H1 (cell line): ENCODE results near the gene FBXO8. TPM values are rescaled to one million over a fixed set of nuclear protein-coding genes. Genes with fewer than 3 reads are reported as not detected.

Experiments used
- CTCF ChIA-PET: fragments of 300-600 bp; sonication (Branson Sonifier 250); formaldehyde crosslinking; loops from one replicate; lab custom pipeline; 2021; ENCODE audit not compliant: partially characterized antibody; lab: Charles Lee
- POLR2A ChIA-PET: fragments of 300-600 bp; sonication (Branson Sonifier 250); formaldehyde crosslinking; loops from one replicate; lab custom pipeline; 2021; ENCODE audit warnings: inconsistent platforms; ENCODE audit not compliant: partially characterized antibody; lab: Charles Lee
- DNase-seq, 2 experiments: peaks; one replicate each; pipeline versions ENCODE4 v3.0.0 to v3.0.0-alpha.2; 2010 to 2022; ENCODE audit warnings: low spot score in 2 of 2, low read depth in 1 of 2, mixed read lengths in 1 of 2
- FAIRE-seq: peaks from 2 replicates; lab custom pipeline; 2011; peaks lifted over from hg19 to GRCh38; lab: Jason Lieb, UNC
- H2AFZ ChIP-seq: 2 replicates; pipeline ENCODE4 v1.8.1; 2012; ENCODE audit warnings: low read length, inconsistent platforms
- H2AK5ac ChIP-seq: 2 replicates; pipeline ENCODE4 v1.6.1; 2013; ENCODE audit warnings: low read depth, low read length
- H2BK120ac ChIP-seq: replicated peaks from 2 replicates; pipeline ENCODE3; 2013; ENCODE audit warnings: low read depth, low read length, inconsistent platforms
- H2BK12ac ChIP-seq: 2 replicates; pipeline ENCODE4 v1.6.1; 2013; ENCODE audit warnings: low read depth, low read length
- H2BK15ac ChIP-seq: 2 replicates; pipeline ENCODE4 v1.6.1; 2013; ENCODE audit warnings: low read length
- H2BK20ac ChIP-seq: 2 replicates; pipeline ENCODE4 v1.6.1; 2013; ENCODE audit warnings: low read length
- H2BK5ac ChIP-seq: 2 replicates; pipeline ENCODE4 v1.6.1; 2013; ENCODE audit warnings: low read depth, low read length
- H3K14ac ChIP-seq: 2 replicates; pipeline ENCODE4 v1.6.1; 2013; ENCODE audit warnings: inconsistent platforms; ENCODE audit not compliant: insufficient read length
- H3K18ac ChIP-seq: 2 replicates; pipeline ENCODE4 v1.6.1; 2013; ENCODE audit warnings: low read length; ENCODE audit errors: extremely low read depth
- H3K23ac ChIP-seq: 2 replicates; pipeline ENCODE4 v1.6.1; 2013; ENCODE audit warnings: inconsistent platforms; ENCODE audit not compliant: insufficient read length
- H3K23me2 ChIP-seq: 2 replicates; pipeline ENCODE4 v1.6.1; 2013; ENCODE audit warnings: low read depth, low read length
- H3K27ac ChIP-seq: 2 replicates; pipeline ENCODE4 v1.6.1; 2011; ENCODE audit warnings: low read depth, low read length, inconsistent platforms
- H3K27me3 ChIP-seq, 4 experiments: replicated peaks in 1 of 4; 1 replicate in 1 of 4; 2 replicates in 3 of 4; pipeline versions ENCODE4 v1.6.1 to v1.8.1; 2011 to 2013; ENCODE audit warnings: low read length in 3 of 4, mild to moderate bottlenecking in 3 of 4, inconsistent platforms in 2 of 4, mixed read lengths in 2 of 4, moderate library complexity in 1 of 4; ENCODE audit not compliant: control insufficient read depth in 3 of 4, insufficient read depth in 3 of 4; ENCODE audit errors: extremely low read depth in 1 of 4
- H3K36me3 ChIP-seq, 4 experiments: 2 replicates each; pipeline versions ENCODE4 v1.6.1 to v1.8.1; 2011 to 2013; ENCODE audit warnings: mild to moderate bottlenecking in 4 of 4, low read length in 3 of 4, moderate library complexity in 2 of 4, control low read depth in 1 of 4, inconsistent platforms in 1 of 4; ENCODE audit not compliant: insufficient read depth in 4 of 4, control insufficient read depth in 2 of 4
- H3K4ac ChIP-seq: replicated peaks from 2 replicates; pipeline ENCODE3; 2013; ENCODE audit warnings: low read length, low read depth, mixed read lengths, inconsistent platforms; ENCODE audit not compliant: insufficient read length
- H3K4me1 ChIP-seq, 4 experiments: replicated peaks in 1 of 4; 1 replicate in 1 of 4; 2 replicates in 3 of 4; pipeline versions ENCODE4 v1.6.1 to v1.8.1; 2011 to 2013; ENCODE audit warnings: low read length in 3 of 4, inconsistent platforms in 2 of 4, mixed read lengths in 1 of 4; ENCODE audit not compliant: insufficient read depth in 4 of 4, control insufficient read depth in 3 of 4
- H3K4me2 ChIP-seq, 2 experiments: 2 replicates each; pipeline versions ENCODE4 v1.6.1 to v1.8.1; 2011 to 2013; ENCODE audit warnings: low read depth in 2 of 2, low read length in 2 of 2, control low read depth in 1 of 2, inconsistent platforms in 1 of 2, mild to moderate bottlenecking in 1 of 2; ENCODE audit not compliant: insufficient read depth in 1 of 2
- H3K4me3 ChIP-seq, 4 experiments: fragments of 200-600, 300-600 bp in 1 of 4; sonication (generic), shearing (Covaris generic), sonication (Bioruptor Twin) in 1 of 4; 2 replicates each; pipeline versions ENCODE4 v1.5.1 to v1.8.1; 2011 to 2016; ENCODE audit warnings: low read length in 4 of 4, low read depth in 3 of 4, control low read depth in 2 of 4, inconsistent platforms in 2 of 4, mild to moderate bottlenecking in 2 of 4, mixed read lengths in 1 of 4, moderate library complexity in 1 of 4; ENCODE audit not compliant: insufficient read depth in 2 of 4; ENCODE audit errors: extremely low read depth in 1 of 4
- H3K56ac ChIP-seq: replicated peaks from 2 replicates; pipeline ENCODE3; 2013; ENCODE audit warnings: low read depth, mild to moderate bottlenecking, mixed read lengths, low read length, inconsistent platforms; ENCODE audit not compliant: insufficient read length
- H3K79me1 ChIP-seq: 2 replicates; pipeline ENCODE4 v1.6.1; 2013; ENCODE audit warnings: low read depth, low read length, control low read depth
- H3K79me2 ChIP-seq, 2 experiments: 2 replicates each; pipeline versions ENCODE4 v1.6.1 to v1.8.1; 2012 to 2013; ENCODE audit warnings: low read length in 2 of 2, mild to moderate bottlenecking in 2 of 2, inconsistent platforms in 1 of 2; ENCODE audit not compliant: insufficient read depth in 2 of 2, control insufficient read depth in 1 of 2
- H3K9ac ChIP-seq, 4 experiments: replicated peaks in 1 of 4; 1 replicate in 1 of 4; 2 replicates in 3 of 4; pipeline versions ENCODE4 v1.6.1 to v1.8.1; 2011 to 2013; ENCODE audit warnings: low read depth in 3 of 4, low read length in 3 of 4, control low read depth in 2 of 4, mild to moderate bottlenecking in 2 of 4, moderate library complexity in 2 of 4, inconsistent platforms in 1 of 4; ENCODE audit errors: extremely low read depth in 1 of 4
- H3K9me3 ChIP-seq, 2 experiments: 2 replicates each; pipeline versions ENCODE4 v1.6.1 to v1.8.1; 2012 to 2013; ENCODE audit warnings: mild to moderate bottlenecking in 2 of 2, moderate library complexity in 2 of 2, control low read depth in 1 of 2, inconsistent platforms in 1 of 2, low read depth in 1 of 2, low read length in 1 of 2, mixed read lengths in 1 of 2; ENCODE audit not compliant: insufficient read depth in 2 of 2
- H4K20me1 ChIP-seq, 2 experiments: replicated peaks in 1 of 2; 2 replicates each; pipeline versions ENCODE3 to v1.8.1; 2011 to 2013; ENCODE audit warnings: inconsistent platforms in 2 of 2, low read length in 2 of 2, mild to moderate bottlenecking in 1 of 2; ENCODE audit not compliant: insufficient read depth in 2 of 2, control insufficient read depth in 1 of 2
- H4K5ac ChIP-seq: 2 replicates; pipeline ENCODE4 v1.6.1; 2013; ENCODE audit warnings: low read length, low read depth, mixed read lengths, inconsistent platforms; ENCODE audit not compliant: insufficient read length
- H4K8ac ChIP-seq: 2 replicates; pipeline ENCODE4 v1.8.0; 2013; ENCODE audit warnings: mild to moderate bottlenecking, moderate library complexity, low read length, inconsistent platforms; ENCODE audit not compliant: insufficient read depth; ENCODE audit errors: extremely low read depth
- H4K91ac ChIP-seq: replicated peaks from 2 replicates; pipeline ENCODE3; 2013; ENCODE audit warnings: low read length, mixed read lengths, inconsistent platforms; ENCODE audit not compliant: insufficient read length
- KDM5A ChIP-seq: fragments of 200-600 bp; IDR thresholded peaks from 2 replicates; pipeline ENCODE4 v1.7.1; 2012; ENCODE audit warnings: mild to moderate bottlenecking, low read length, inconsistent platforms, mixed read lengths
- YY1 ChIP-seq: IDR thresholded peaks from 2 replicates; pipeline ENCODE4 v1.6.1; 2011; ENCODE audit warnings: low read depth, mild to moderate bottlenecking, low read length
- WGBS, 2 experiments: shearing (Covaris generic) in 1 of 2; methylation state at CpG; one replicate each; pipeline versions ENCODE4 v1.1.6 to v1.1.7; 2013 to 2015; ENCODE audit warnings: low lambda C conversion rate in 2 of 2, mixed read lengths in 2 of 2, inconsistent platforms in 1 of 2, low coverage in 1 of 2, missing lambda C conversion rate in 1 of 2; ENCODE audit not compliant: insufficient replicate concordance in 2 of 2, insufficient coverage in 1 of 2, insufficient read length in 1 of 2; ENCODE audit errors: extremely low coverage in 1 of 2, missing lambda C conversion rate in 1 of 2; 5-methylcytosine and 5-hydroxymethylcytosine counted together
- polyA plus RNA-seq, 7 experiments: library from polyadenylated mRNA; depleted of rRNA in 3 of 7; stranded (reverse) in 5 of 7; unstranded in 2 of 7; fragments of >200 nt in 5 of 7; fragments of 200-250 nt in 2 of 7; gene quantifications; 1 replicate in 5 of 7; 2 replicates in 1 of 7; 4 replicates in 1 of 7; pipeline versions ENCODE4 v1.2.1 to v1.2.3, GENCODE V29; 2011 to 2013; ENCODE audit warnings: missing spikeins in 2 of 7, mixed read lengths in 2 of 7
- total RNA-seq: library from RNA; stranded (reverse); fragmentation: NEBNext Ultra II Directional; extraction: Animal tissue kit (Norgen Biotek cat#: 25700); gene quantifications from 2 replicates; pipeline ENCODE4 v1.2.1, GENCODE V29; 2021

The FBXO8 gene
- total and polyA plus RNA-seq, 2 of the 8 experiments (the other 6 are each of a cell fraction or from before 2014, with no cell fraction given) = 5.1 to 7.5 TPM

GRCh38 chr4:174282836-174283506, 496 bp downstream of the FBXO8 start:
- Histone ChIP-seq H3K23me2 (peaks cover 2% of the 10 kb centered on the region), H3K27me3 (no peaks in the 10 kb centered on the region), H3K79me2 (peaks cover 0 to 39% of the 10 kb centered on the region in 2 experiments; a peak in 2 of 4 replicates), H3K14ac (no peak overlapping the region), H4K20me1 (no peaks in the 10 kb centered on the region), H2BK12ac (peak overlapping the region; percentile 99; the same call in 1 of the 2 replicates), H4K91ac (no peak overlapping the region), H2BK20ac (no peak overlapping the region), H4K8ac (0 out of 2 replicates have a peak overlapping the region, but pooled peaks have one; percentile 52), H2BK15ac (0 out of 2 replicates have a peak overlapping the region, but pooled peaks have one; percentile 47), H2AK5ac (no peak overlapping the region), H2BK120ac (no peak overlapping the region), H3K4ac (no peak overlapping the region), H3K4me1 (peaks cover 0 to 3% (median 0%) of the 10 kb centered on the region in 4 experiments; a peak in 1 of 7 replicates), H3K9me3 (no peaks in the 10 kb centered on the region), H4K5ac (no peak overlapping the region), H3K23ac (no peak overlapping the region), H3K79me1 (0 out of 2 replicates have a peak, but pooled peaks cover 2% of the 10 kb centered on the region), H3K9ac (peak overlapping the region; percentile 94 to 100 (median 98)), H2BK5ac (peak overlapping the region; percentile 99), H2AFZ (peak overlapping the region; percentile 100), H3K18ac (no peak overlapping the region; the same call in 1 of the 2 replicates), H3K27ac (peak overlapping the region; percentile 100), H3K36me3 (no peaks in the 10 kb centered on the region), H3K4me3 (peak overlapping the region; percentile 73 to 96 (median 92)), H3K56ac (peak overlapping the region; percentile 22), H3K4me2 (peak overlapping the region; percentile 73 to 76)
- WGBS, 2 experiments = 4% methylated on average over 22 of the region's 22 CpGs; no CpG with 5 or more reads in 1 of the 2 experiments
- peak; percentile 84 for FAIRE-seq
- ChIA-PET POLR2A (interaction anchor here (1.8 kb wide), 1 partner anchor 16 kb away, joined by 3 read pairs; no protein-coding TSS in a partner anchor), CTCF (no interaction called here)
- DNase-seq = peak; percentile 38 to 68
- TF ChIP-seq YY1 = no peak
- TF ChIP-seq KDM5A = no peak
